Mesendoderm (in vitro differentiated cells): ENCODE measurements around the gene EGF.

ENCODE experiments used
- DNase-seq: peaks from one replicate; pipeline ENCODE4 v3.0.0; 2013
- H2AK5ac ChIP-seq: 2 replicates; pipeline ENCODE4 v1.6.1; 2013; ENCODE audit warnings: low read length, inconsistent platforms
- H2BK120ac ChIP-seq: 2 replicates; pipeline ENCODE4 v1.6.1; 2013; ENCODE audit warnings: low read depth, mild to moderate bottlenecking, low read length, moderate library complexity, mixed read lengths
- H2BK15ac ChIP-seq: replicated peaks from 2 replicates; pipeline ENCODE4 v1.6.1; 2013; ENCODE audit warnings: low read depth, mild to moderate bottlenecking, moderate library complexity
- H2BK5ac ChIP-seq: 2 replicates; pipeline ENCODE4 v1.6.1; 2013; ENCODE audit warnings: low read length, inconsistent platforms
- H3K18ac ChIP-seq: 2 replicates; pipeline ENCODE4 v1.6.1; 2013; ENCODE audit warnings: mild to moderate bottlenecking, low read length, mixed read lengths
- H3K23ac ChIP-seq: one replicate; pipeline ENCODE4 v1.6.1; 2013; ENCODE audit warnings: low read length
- H3K27ac ChIP-seq: 2 replicates; pipeline ENCODE4 v1.5.1; 2013; ENCODE audit warnings: low read depth, mild to moderate bottlenecking, inconsistent platforms, low read length, moderate library complexity
- H3K27me3 ChIP-seq: 2 replicates; pipeline ENCODE4 v1.6.1; 2013; ENCODE audit warnings: low read length, control low read depth, mild to moderate bottlenecking, inconsistent platforms; ENCODE audit not compliant: insufficient read depth, poor library complexity
- H3K36me3 ChIP-seq: 2 replicates; pipeline ENCODE4 v1.6.1; 2013; ENCODE audit warnings: low read length, inconsistent platforms; ENCODE audit not compliant: control insufficient read depth, insufficient read depth
- H3K4ac ChIP-seq: one replicate; pipeline ENCODE4 v1.6.1; 2013; ENCODE audit warnings: low read depth, mild to moderate bottlenecking, low read length, moderate library complexity
- H3K4me1 ChIP-seq: 2 replicates; pipeline ENCODE4 v1.6.1; 2013; ENCODE audit warnings: low read depth, low read length, inconsistent platforms; ENCODE audit not compliant: control insufficient read depth
- H3K4me2 ChIP-seq: 2 replicates; pipeline ENCODE4 v1.6.1; 2013; ENCODE audit warnings: low read length
- H3K4me3 ChIP-seq: 2 replicates; pipeline ENCODE4 v1.5.1; 2013; ENCODE audit warnings: mild to moderate bottlenecking, low read length
- H3K56ac ChIP-seq: one replicate; pipeline ENCODE4 v1.6.1; 2013; ENCODE audit warnings: low read length
- H3K79me1 ChIP-seq: 2 replicates; pipeline ENCODE4 v1.6.1; 2013; ENCODE audit warnings: low read length, inconsistent platforms
- H3K79me2 ChIP-seq: 2 replicates; pipeline ENCODE4 v1.6.1; 2013; ENCODE audit warnings: mild to moderate bottlenecking, low read length; ENCODE audit not compliant: control insufficient read depth, insufficient read depth
- H3K9ac ChIP-seq: 2 replicates; pipeline ENCODE4 v1.6.1; 2013; ENCODE audit warnings: low read length, inconsistent platforms
- H4K5ac ChIP-seq: one replicate; pipeline ENCODE4 v1.6.1; 2013; ENCODE audit warnings: low read length
- H4K8ac ChIP-seq: one replicate; pipeline ENCODE4 v1.6.1; 2013; ENCODE audit warnings: low read depth, mild to moderate bottlenecking, control low read depth, low read length, moderate library complexity
- WGBS: extraction: QIAGEN DNeasy Blood & Tissue Kit; methylation state at CpG from one replicate; pipeline ENCODE4 v1.1.7; 2013; ENCODE audit warnings: low lambda C conversion rate, missing lambda C conversion rate; ENCODE audit not compliant: insufficient coverage; ENCODE audit errors: extremely low coverage; 5-methylcytosine and 5-hydroxymethylcytosine counted together

EGF gene

DNA sequence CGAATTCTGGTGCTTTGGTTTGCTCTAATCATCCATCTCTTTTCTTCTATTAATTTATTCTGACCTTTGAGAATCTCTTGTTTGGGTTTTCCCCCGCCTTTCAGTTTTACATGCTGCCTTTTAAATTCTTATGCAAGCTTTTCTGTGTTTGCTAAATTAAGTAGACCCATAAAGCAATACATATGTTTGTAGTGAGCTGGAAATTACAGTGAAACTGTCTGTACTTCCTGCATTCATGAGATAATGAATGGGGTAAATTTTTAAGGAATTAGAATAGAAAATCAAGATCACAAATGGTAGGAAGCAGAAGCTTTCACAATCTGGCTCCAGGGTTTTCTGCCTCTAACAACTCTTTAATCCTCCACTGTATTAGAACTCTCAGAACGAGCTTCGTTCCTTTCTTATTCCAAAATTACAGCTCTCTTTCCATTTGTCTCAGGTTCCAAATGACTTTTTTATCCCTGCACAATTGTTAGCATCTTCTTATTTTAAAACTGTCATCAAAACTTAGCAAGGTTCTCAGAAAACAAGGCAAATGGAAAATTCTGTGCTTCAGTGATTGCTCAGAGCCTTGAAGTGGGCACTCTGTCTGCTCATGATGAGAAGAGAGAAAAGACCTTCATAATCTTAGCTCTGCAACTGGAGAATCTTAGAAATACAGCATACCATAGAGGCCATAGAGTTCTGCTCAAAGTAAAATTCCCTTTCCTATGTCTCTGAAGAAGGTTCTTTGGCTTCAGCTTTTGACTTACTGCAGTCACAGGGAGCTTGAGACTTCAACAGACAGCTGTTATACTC is 108.2 kb downstream of the EGF start:
- no peak overlapping the region for H2BK15ac ChIP-seq
- no CpG with 5 or more reads among the region's 4 CpGs for WGBS
- no peak for DNase-seq
- H3K36me3 ChIP-seq, result no peaks in the 10 kb centered on the region
- no peaks in the 10 kb centered on the region for H3K79me2 ChIP-seq
- no peaks in the 10 kb centered on the region for H3K27me3 ChIP-seq
- no peak overlapping the region for H3K18ac ChIP-seq
- peak overlapping the region; percentile 56 for H4K8ac ChIP-seq
- H3K4ac ChIP-seq, result no peak overlapping the region
- no peak overlapping the region for H3K4me3 ChIP-seq
- no peak overlapping the region for H3K4me2 ChIP-seq
- no peak overlapping the region for H3K56ac ChIP-seq
- no peak overlapping the region for H2BK120ac ChIP-seq
- no peak overlapping the region for H3K23ac ChIP-seq
- H3K4me1 ChIP-seq, result no peaks in the 10 kb centered on the region
- H3K9ac ChIP-seq, result no peak overlapping the region
- peak overlapping the region; percentile 28 for H3K27ac ChIP-seq
- H4K5ac ChIP-seq, result no peak overlapping the region
- no peaks in the 10 kb centered on the region for H3K79me1 ChIP-seq
- no peak overlapping the region for H2AK5ac ChIP-seq
- no peak overlapping the region for H2BK5ac ChIP-seq

DNA sequence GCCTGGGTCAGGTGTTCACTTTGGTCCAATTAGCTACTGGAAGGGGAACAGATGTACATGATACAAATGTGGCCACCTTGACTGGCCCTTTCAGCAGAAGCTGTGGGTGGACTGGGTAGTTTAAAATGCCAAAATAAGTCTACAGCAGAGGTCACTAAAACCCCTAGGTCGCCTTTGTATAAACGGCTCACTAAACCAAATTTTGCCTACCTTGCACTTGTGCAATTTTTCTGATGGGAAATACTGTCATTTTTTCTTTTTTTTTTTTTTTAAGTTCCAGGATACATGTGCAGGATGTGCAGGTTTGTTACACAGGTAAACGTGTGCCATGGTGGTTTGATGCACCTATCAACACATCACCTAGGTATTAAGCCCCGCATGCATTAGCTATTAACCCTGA is 109.8 kb downstream of the EGF start:
- H3K4me1 ChIP-seq, result no peaks in the 10 kb centered on the region
- H3K9ac ChIP-seq, result no peak overlapping the region
- no peak overlapping the region for H4K8ac ChIP-seq
- no peak overlapping the region for H2BK15ac ChIP-seq
- no peaks in the 10 kb centered on the region for H3K27me3 ChIP-seq
- no peaks in the 10 kb centered on the region for H3K79me2 ChIP-seq
- no peak for DNase-seq
- H3K56ac ChIP-seq, result no peak overlapping the region
- no peak overlapping the region for H2BK5ac ChIP-seq
- H3K4me2 ChIP-seq, result no peak overlapping the region
- H3K79me1 ChIP-seq, result no peaks in the 10 kb centered on the region
- no peak overlapping the region for H4K5ac ChIP-seq
- WGBS, result no CpG with 5 or more reads among the region's 4 CpGs
- H2AK5ac ChIP-seq, result no peak overlapping the region
- no peak overlapping the region for H3K4me3 ChIP-seq
- no peak overlapping the region for H3K18ac ChIP-seq
- H3K23ac ChIP-seq, result no peak overlapping the region
- H3K4ac ChIP-seq, result no peak overlapping the region
- no peaks in the 10 kb centered on the region for H3K36me3 ChIP-seq
- no peak overlapping the region for H2BK120ac ChIP-seq
- H3K27ac ChIP-seq, result no peak overlapping the region

DNA sequence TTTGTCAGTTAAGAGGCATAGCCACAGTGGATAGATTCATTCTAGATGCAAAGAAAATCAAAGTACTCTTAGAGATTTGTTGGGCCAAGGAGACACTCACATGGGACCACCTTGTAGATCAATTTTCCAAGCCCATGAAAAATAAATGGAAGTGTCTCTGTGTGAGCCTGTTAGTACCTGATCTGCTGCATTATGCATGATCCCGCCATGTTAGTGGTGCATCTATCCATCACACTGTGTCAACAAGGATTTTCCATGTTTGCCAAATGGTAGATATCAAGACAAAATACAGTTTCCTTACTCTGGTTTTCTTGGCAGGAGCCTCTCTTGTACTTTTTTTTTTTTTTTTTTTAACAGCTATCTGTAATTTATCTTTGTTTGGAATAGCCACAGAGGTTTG is 112.4 kb downstream of the EGF start:
- H3K4me3 ChIP-seq, result no peak overlapping the region
- no peak for DNase-seq
- H2BK5ac ChIP-seq, result no peak overlapping the region
- H4K8ac ChIP-seq, result no peak overlapping the region
- H3K9ac ChIP-seq, result no peak overlapping the region
- no peak overlapping the region for H3K4me2 ChIP-seq
- H3K79me1 ChIP-seq, result no peaks in the 10 kb centered on the region
- no peaks in the 10 kb centered on the region for H3K4me1 ChIP-seq
- no peak overlapping the region for H2AK5ac ChIP-seq
- no peak overlapping the region for H3K23ac ChIP-seq
- no peak overlapping the region for H3K18ac ChIP-seq
- H3K36me3 ChIP-seq, result no peaks in the 10 kb centered on the region
- H2BK120ac ChIP-seq, result no peak overlapping the region
- no peak overlapping the region for H2BK15ac ChIP-seq
- no peak overlapping the region for H3K4ac ChIP-seq
- H3K56ac ChIP-seq, result no peak overlapping the region
- no peak overlapping the region for H4K5ac ChIP-seq
- no peaks in the 10 kb centered on the region for H3K79me2 ChIP-seq
- no peak overlapping the region for H3K27ac ChIP-seq
- WGBS, result no CpG with 5 or more reads among the region's 1 CpG
- no peaks in the 10 kb centered on the region for H3K27me3 ChIP-seq

- Histone ChIP-seq H3K79me1 (no peaks in the 10 kb centered on the region), H3K23ac (no peak overlapping the region), H2BK15ac (no peak overlapping the region), H3K27ac (no peak overlapping the region), H4K5ac (no peak overlapping the region), H2BK120ac (no peak overlapping the region), H3K18ac (no peak overlapping the region), H3K56ac (no peak overlapping the region), H4K8ac (no peak overlapping the region), H3K79me2 (no peaks in the 10 kb centered on the region), H3K4me3 (no peak overlapping the region), H2BK5ac (no peak overlapping the region), H3K36me3 (no peaks in the 10 kb centered on the region), H3K4ac (no peak overlapping the region), H2AK5ac (no peak overlapping the region), H3K27me3 (no peaks in the 10 kb centered on the region), H3K4me2 (no peak overlapping the region), H3K9ac (no peak overlapping the region), H3K4me1 (no peaks in the 10 kb centered on the region)
- WGBS, result no CpG with 5 or more reads among the region's 3 CpGs
- no peak for DNase-seq
These were observed 113.0 kb downstream of the EGF start for GRCh38 chr4:110025718-110026117.

GRCh38 chr4:110032603-110033002 is 119.9 kb downstream of the EGF start:
- no peak for DNase-seq
- no CpG with 5 or more reads among the region's 7 CpGs for WGBS
- H3K79me1 ChIP-seq, result no peaks in the 10 kb centered on the region

More at GRCh38 chr4:110032603-110033002, 119.9 kb downstream of the EGF start:
- H3K56ac ChIP-seq, result no peak overlapping the region
- H3K18ac ChIP-seq, result no peak overlapping the region
- H3K4me3 ChIP-seq, result no peak overlapping the region
- H3K36me3 ChIP-seq, result no peaks in the 10 kb centered on the region
- no peak overlapping the region for H2BK120ac ChIP-seq
- H3K4me1 ChIP-seq, result no peaks in the 10 kb centered on the region
- H3K79me2 ChIP-seq, result no peaks in the 10 kb centered on the region
- no peak overlapping the region for H3K27ac ChIP-seq
- H3K27me3 ChIP-seq, result no peaks in the 10 kb centered on the region
- no peak overlapping the region for H4K5ac ChIP-seq
- no peak overlapping the region for H4K8ac ChIP-seq
- H2AK5ac ChIP-seq, result no peak overlapping the region
- H3K4me2 ChIP-seq, result no peak overlapping the region
- no peak overlapping the region for H3K23ac ChIP-seq
- H3K9ac ChIP-seq, result no peak overlapping the region
- no peak overlapping the region for H2BK15ac ChIP-seq
- H2BK5ac ChIP-seq, result no peak overlapping the region
- H3K4ac ChIP-seq, result no peak overlapping the region
